SK-N-SH treated with all-trans-retinoic acid at 6 μM for 48 hours (cell line): ENCODE data around the gene MXRA7.

ENCODE experiments used
- ARNTL ChIP-seq: fragments of 450-650 bp; formaldehyde crosslinking; IDR thresholded peaks from 2 replicates; pipeline ENCODE4 v1.5.0; 2020; ENCODE audit warnings: low read depth, mild to moderate bottlenecking, moderate library complexity, borderline replicate concordance
- OSR1 ChIP-seq: fragments of 250-450 bp; sonication (Bioruptor Pico); IDR thresholded peaks from 2 replicates; pipeline ENCODE4 v1.8.0; 2022; ENCODE audit warnings: moderate library complexity, mild to moderate bottlenecking, inconsistent platforms
- PATZ1 ChIP-seq: fragments of 250-450 bp; sonication (Bioruptor Pico); IDR thresholded peaks from 2 replicates; pipeline ENCODE4 v1.8.0; 2020; ENCODE audit warnings: mild to moderate bottlenecking, moderate library complexity, borderline replicate concordance
- PPARA ChIP-seq: fragments of 250-450 bp; sonication (Bioruptor Pico); IDR thresholded peaks from 2 replicates; pipeline ENCODE4 v1.5.0; 2020; ENCODE audit warnings: mild to moderate bottlenecking, borderline replicate concordance
- TCF4 ChIP-seq: fragments of 250-450 bp; sonication (Bioruptor Pico); IDR thresholded peaks from 2 replicates; pipeline ENCODE4 v1.8.0; 2021; ENCODE audit warnings: mild to moderate bottlenecking, moderate library complexity, borderline replicate concordance
- ZFP3 ChIP-seq: fragments of 250-450 bp; sonication (Bioruptor Pico); IDR thresholded peaks from 2 replicates; pipeline ENCODE4 v1.5.0; 2020; ENCODE audit warnings: mild to moderate bottlenecking, moderate library complexity
- ZFP30 ChIP-seq: fragments of 450-650 bp; formaldehyde crosslinking; IDR thresholded peaks from 2 replicates; pipeline ENCODE4 v1.5.0; 2022; ENCODE audit warnings: mild to moderate bottlenecking, moderate library complexity
- ZNF8 ChIP-seq: fragments of 450-650 bp; formaldehyde crosslinking; IDR thresholded peaks from 2 replicates; pipeline ENCODE4 v1.5.0; 2020; ENCODE audit warnings: mild to moderate bottlenecking, moderate library complexity

- TF ChIP-seq ZFP30 (CRISPR knock-in tag): no peak
- no peak for TF ChIP-seq PPARA (CRISPR knock-in tag)
- no peak for TF ChIP-seq ZNF8 (CRISPR knock-in tag)
- TF ChIP-seq PATZ1: no peak
- TF ChIP-seq OSR1 (CRISPR knock-in tag): no peak
- no peak for TF ChIP-seq TCF4 (CRISPR knock-in tag)
- TF ChIP-seq ARNTL (CRISPR knock-in tag): no peak
- TF ChIP-seq ZFP3: no peak
These were observed 47.8 kb upstream of the MXRA7 start for GRCh38 chr17:76758570-76758969.
